ENCODE data around the gene STAG1.

- TF ChIP-seq SMAD4 (CRISPR knock-in tag; conservative IDR thresholded peaks at IDR 0.05) (no peak), EP300 (IDR thresholded peaks at IDR 0.05; ENCODE audit: low read length) (no peak), NCOA2 (IDR thresholded peaks at IDR 0.05; ENCODE audit: partially characterized antibody in 2 of 2) (no peak), EGR1 (conservative IDR thresholded peaks at IDR 0.05) (no peak), EP400 (IDR thresholded peaks at IDR 0.05) (no peak), DPF2 (IDR thresholded peaks at IDR 0.05) (no peak), ZBTB49 (CRISPR knock-in tag; IDR thresholded peaks at IDR 0.05; ENCODE audit: borderline replicate concordance) (no peak), E2F4 (CRISPR knock-in tag; IDR thresholded peaks at IDR 0.05; ENCODE audit: low read depth) (no peak), NR2C2 (CRISPR knock-in tag; IDR thresholded peaks at IDR 0.05) (no peak), NR2C2 (tag; IDR thresholded peaks at IDR 0.05) (no peak), GABPB1 (CRISPR knock-in tag; IDR thresholded peaks at IDR 0.05) (no peak), NFXL1 (CRISPR knock-in tag; IDR thresholded peaks at IDR 0.05) (no peak), SP1 (CRISPR knock-in tag; IDR thresholded peaks at IDR 0.05) (no peak), ZNF766 (CRISPR knock-in tag; conservative IDR thresholded peaks at IDR 0.05) (no peak)
- TF ChIP-seq, protein P1, sequence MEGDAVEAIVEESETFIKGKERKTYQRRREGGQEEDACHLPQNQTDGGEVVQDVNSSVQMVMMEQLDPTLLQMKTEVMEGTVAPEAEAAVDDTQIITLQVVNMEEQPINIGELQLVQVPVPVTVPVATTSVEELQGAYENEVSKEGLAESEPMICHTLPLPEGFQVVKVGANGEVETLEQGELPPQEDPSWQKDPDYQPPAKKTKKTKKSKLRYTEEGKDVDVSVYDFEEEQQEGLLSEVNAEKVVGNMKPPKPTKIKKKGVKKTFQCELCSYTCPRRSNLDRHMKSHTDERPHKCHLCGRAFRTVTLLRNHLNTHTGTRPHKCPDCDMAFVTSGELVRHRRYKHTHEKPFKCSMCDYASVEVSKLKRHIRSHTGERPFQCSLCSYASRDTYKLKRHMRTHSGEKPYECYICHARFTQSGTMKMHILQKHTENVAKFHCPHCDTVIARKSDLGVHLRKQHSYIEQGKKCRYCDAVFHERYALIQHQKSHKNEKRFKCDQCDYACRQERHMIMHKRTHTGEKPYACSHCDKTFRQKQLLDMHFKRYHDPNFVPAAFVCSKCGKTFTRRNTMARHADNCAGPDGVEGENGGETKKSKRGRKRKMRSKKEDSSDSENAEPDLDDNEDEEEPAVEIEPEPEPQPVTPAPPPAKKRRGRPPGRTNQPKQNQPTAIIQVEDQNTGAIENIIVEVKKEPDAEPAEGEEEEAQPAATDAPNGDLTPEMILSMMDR (IDR thresholded peaks at IDR 0.05 in 2 of 3, conservative IDR thresholded peaks at IDR 0.05 in 1 of 3; ENCODE audit: insufficient read depth in 2 of 3, low read depth in 1 of 3, low read length in 3 of 3), result no peak
Measured at GRCh38 chr3:136653628-136654027, 98.5 kb downstream of the STAG1 start.

Data from K562 (cell line).